ENCODE measurements around the gene NAAA. TPM values are rescaled to one million over a fixed set of nuclear protein-coding genes. Genes with fewer than 3 reads are reported as not detected.
"Not testable (repeated sequence)": the region's sequence is repeated elsewhere in the genome, so short reads cannot be mapped to it uniquely, and the experiment has no call there.

NAAA gene
- total RNA-seq, 2 donors from 2014 or later: 10.5 to 19.7 TPM

- TF ChIP-seq POLR2A (IDR thresholded peaks at IDR 0.05): no peak
- TF ChIP-seq, protein P1, sequence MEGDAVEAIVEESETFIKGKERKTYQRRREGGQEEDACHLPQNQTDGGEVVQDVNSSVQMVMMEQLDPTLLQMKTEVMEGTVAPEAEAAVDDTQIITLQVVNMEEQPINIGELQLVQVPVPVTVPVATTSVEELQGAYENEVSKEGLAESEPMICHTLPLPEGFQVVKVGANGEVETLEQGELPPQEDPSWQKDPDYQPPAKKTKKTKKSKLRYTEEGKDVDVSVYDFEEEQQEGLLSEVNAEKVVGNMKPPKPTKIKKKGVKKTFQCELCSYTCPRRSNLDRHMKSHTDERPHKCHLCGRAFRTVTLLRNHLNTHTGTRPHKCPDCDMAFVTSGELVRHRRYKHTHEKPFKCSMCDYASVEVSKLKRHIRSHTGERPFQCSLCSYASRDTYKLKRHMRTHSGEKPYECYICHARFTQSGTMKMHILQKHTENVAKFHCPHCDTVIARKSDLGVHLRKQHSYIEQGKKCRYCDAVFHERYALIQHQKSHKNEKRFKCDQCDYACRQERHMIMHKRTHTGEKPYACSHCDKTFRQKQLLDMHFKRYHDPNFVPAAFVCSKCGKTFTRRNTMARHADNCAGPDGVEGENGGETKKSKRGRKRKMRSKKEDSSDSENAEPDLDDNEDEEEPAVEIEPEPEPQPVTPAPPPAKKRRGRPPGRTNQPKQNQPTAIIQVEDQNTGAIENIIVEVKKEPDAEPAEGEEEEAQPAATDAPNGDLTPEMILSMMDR (IDR thresholded peaks at IDR 0.05): no peak
- ATAC-seq: no peak
Measured at GRCh38 chr4:75935628-75936027, 5.2 kb downstream of the NAAA start.

DNA sequence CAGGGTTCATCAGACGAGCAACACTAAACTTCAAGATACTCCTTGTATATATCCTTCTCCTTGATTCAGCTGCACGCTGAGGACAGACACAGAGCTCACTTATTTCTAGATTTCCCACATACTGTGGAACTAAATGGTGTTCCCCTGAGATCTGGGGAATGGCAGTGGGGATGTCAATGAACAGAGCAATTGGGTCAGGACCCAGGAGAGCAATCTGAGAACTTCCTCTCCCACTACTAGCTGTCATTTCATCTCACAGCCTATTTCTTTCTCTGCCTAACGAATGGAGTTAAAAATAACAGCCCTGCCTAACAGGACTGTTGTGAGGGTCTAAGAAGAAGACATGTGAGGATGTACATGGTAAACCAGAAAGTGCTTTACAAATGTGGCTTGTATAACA is 10.7 kb downstream of the NAAA start:
- no peaks in the 10 kb centered on the region for H3K4me1 ChIP-seq
- no peak for DNase-seq
- no peak overlapping the region for H3K4me3 ChIP-seq
- H3K27ac ChIP-seq: no peak overlapping the region
- H3K36me3 ChIP-seq (replicated peaks in 1 of 2; ENCODE audit: insufficient read depth in 1 of 2, low read depth in 2 of 2): peaks cover 0 to 3% of the 10 kb centered on the region in 2 donors
- no peaks in the 10 kb centered on the region for H3K9me3 ChIP-seq
- intact Hi-C loops (cut with DNase I): no loop called here
- H3K27me3 ChIP-seq: no peaks in the 10 kb centered on the region
- TF ChIP-seq, protein P1 (IDR thresholded peaks at IDR 0.05): no peak
- no peak for TF ChIP-seq POLR2A (IDR thresholded peaks at IDR 0.05)
- 84 to 86% methylated on average over 3 of the region's 3 CpGs for WGBS, 2 donors
- ATAC-seq: no peak

More at GRCh38 chr4:75935628-75936027, 5.2 kb downstream of the NAAA start:
- intact Hi-C loops (cut with DNase I): no loop called here
- Histone ChIP-seq H3K27me3 (no peaks in the 10 kb centered on the region), H3K9me3 (no peaks in the 10 kb centered on the region), H3K27ac (no peak overlapping the region), H3K36me3 (replicated peaks in 1 of 2; ENCODE audit: insufficient read depth in 1 of 2, low read depth in 2 of 2) (no peaks in the 10 kb centered on the region), H3K4me1 (peaks cover 7% of the 10 kb centered on the region), H3K4me3 (no peak overlapping the region)
- 64 to 83% methylated on average over 1 of the region's 1 CpG for WGBS, 2 donors
- DNase-seq: no peak

DNA sequence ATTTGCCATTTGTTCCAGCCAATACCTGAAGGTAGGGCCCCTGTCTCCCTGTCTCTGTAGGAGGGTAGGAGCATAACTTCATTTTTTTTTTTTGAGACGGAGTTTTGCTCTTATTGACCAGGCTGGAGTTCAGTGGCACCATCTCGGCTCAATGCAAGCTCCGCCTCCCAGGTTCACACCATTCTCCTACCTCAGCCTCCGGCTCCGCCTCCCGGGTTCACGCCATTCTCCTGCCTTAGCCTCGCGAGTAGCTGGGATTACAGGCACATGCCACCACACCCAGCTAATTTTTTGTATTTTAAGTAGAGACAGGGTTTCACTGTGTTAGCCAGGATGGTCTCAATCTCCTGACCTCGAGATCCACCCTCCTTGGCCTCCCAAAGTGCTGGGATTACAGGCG is 15.9 kb downstream of the NAAA start:
- H3K36me3 ChIP-seq (replicated peaks in 1 of 2; ENCODE audit: insufficient read depth in 1 of 2, low read depth in 2 of 2); H3K4me1 ChIP-seq; H3K9me3 ChIP-seq; H3K27me3 ChIP-seq; H3K27ac ChIP-seq; DNase-seq; ATAC-seq; intact Hi-C loops (cut with DNase I); H3K4me3 ChIP-seq: not testable (repeated sequence)
- WGBS, 2 donors: 91 to 95% methylated on average over 11 of the region's 11 CpGs

GRCh38 chr4:75924309-75924827 is 16.4 kb downstream of the NAAA start:
- 77 to 79% methylated on average over 5 of the region's 5 CpGs for WGBS, 2 donors
- Histone ChIP-seq H3K4me1 (no peaks in the 10 kb centered on the region), H3K27ac (no peak overlapping the region), H3K9me3 (no peaks in the 10 kb centered on the region), H3K36me3 (replicated peaks in 1 of 2; ENCODE audit: insufficient read depth in 1 of 2, low read depth in 2 of 2) (peaks cover 0 to 4% of the 10 kb centered on the region in 2 donors), H3K27me3 (no peaks in the 10 kb centered on the region), H3K4me3 (no peak overlapping the region)
- no peak for ATAC-seq
- no peak for TF ChIP-seq POLR2A (IDR thresholded peaks at IDR 0.05)
- TF ChIP-seq, protein P1 (IDR thresholded peaks at IDR 0.05): no peak
- DNase-seq: no peak
- intact Hi-C loops (cut with DNase I): no loop called here

DNA sequence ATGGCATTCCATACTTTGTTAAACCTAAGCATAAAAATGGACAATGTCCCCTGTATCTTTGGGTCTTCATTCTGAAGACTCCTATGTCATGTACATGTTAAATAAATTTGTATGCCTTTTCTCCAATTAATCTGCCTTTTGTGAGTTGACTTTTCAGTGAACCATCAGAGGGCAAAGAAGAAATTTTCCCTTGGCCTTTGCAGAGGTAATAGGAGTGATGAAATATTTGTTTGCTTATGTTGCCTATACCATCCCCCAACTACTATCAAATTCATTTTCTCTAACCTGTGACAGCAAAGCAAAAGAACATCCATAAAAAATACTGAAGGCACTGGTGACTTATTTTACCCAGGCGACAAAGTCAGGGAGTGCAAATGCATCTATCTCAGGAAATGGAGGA is 18.2 kb downstream of the NAAA start:
- Histone ChIP-seq H3K4me1 (no peaks in the 10 kb centered on the region), H3K36me3 (replicated peaks in 1 of 2; ENCODE audit: insufficient read depth in 1 of 2, low read depth in 2 of 2) (peaks cover 0 to 4% of the 10 kb centered on the region in 2 donors), H3K27me3 (no peaks in the 10 kb centered on the region), H3K9me3 (no peaks in the 10 kb centered on the region), H3K27ac (no peak overlapping the region), H3K4me3 (no peak overlapping the region)
- TF ChIP-seq, protein P1 (IDR thresholded peaks at IDR 0.05): no peak
- TF ChIP-seq POLR2A (IDR thresholded peaks at IDR 0.05): no peak
- WGBS, 2 donors: 91 to 97% methylated on average over 1 of the region's 1 CpG
- intact Hi-C loops (cut with DNase I): no loop called here
- ATAC-seq (no peak), DNase-seq (no peak)

Data from body of pancreas (tissue), 4 donors.